Measurements from ENCODE around the gene KMO. TPM values are rescaled to one million over a fixed set of nuclear protein-coding genes. Genes with fewer than 3 reads are reported as not detected.

The KMO gene
- total and polyA plus RNA-seq, 4 donors, result 10.2 to 37.3 (median 19.6) TPM

GRCh38 chr1:241536969-241537368, 4.8 kb downstream of the KMO start:
- H3K9me3 ChIP-seq (ENCODE audit: control insufficient read depth in 4 of 4, low read length in 3 of 4), result no peaks in the 10 kb centered on the region
- no peak overlapping the region for H3K4me3 ChIP-seq (ENCODE audit: low read depth in 1 of 3, low read length in 3 of 3)
- WGBS, result 85% methylated on average over 2 of the region's 2 CpGs
- H3K36me3 ChIP-seq (ENCODE audit: control insufficient read depth in 4 of 4, insufficient read depth in 3 of 4, low read depth in 1 of 4, low read length in 3 of 4), result peaks cover 2 to 12% (median 6%) of the 10 kb centered on the region in 4 donors
- H3K27me3 ChIP-seq (ENCODE audit: control insufficient read depth in 4 of 4, insufficient read depth in 4 of 4, low read length in 3 of 4), result no peaks in the 10 kb centered on the region
- H3K9ac ChIP-seq (ENCODE audit: low read depth in 1 of 2, low read length in 2 of 2), result no peak overlapping the region
- no peak for DNase-seq (ENCODE audit: low spot score)
- no peak overlapping the region for H3K27ac ChIP-seq (ENCODE audit: low read depth in 1 of 2, low read length in 2 of 2)
- TF ChIP-seq JUND (IDR thresholded peaks at IDR 0.05) (no peak), TAF1 (conservative IDR thresholded peaks at IDR 0.05) (no peak), ATF3 (IDR thresholded peaks at IDR 0.05) (no peak), FOXA1 (IDR thresholded peaks at IDR 0.05) (no peak), NR2F2 (IDR thresholded peaks at IDR 0.05) (no peak), RAD21 (IDR thresholded peaks at IDR 0.05) (no peak), SP1 (IDR thresholded peaks at IDR 0.05) (no peak), RXRA (IDR thresholded peaks at IDR 0.05) (no peak), GABPA (IDR thresholded peaks at IDR 0.05 in 1 of 2, conservative IDR thresholded peaks at IDR 0.05 in 1 of 2) (no peak), FOXA2 (IDR thresholded peaks at IDR 0.05) (no peak), CTCF (IDR thresholded peaks at IDR 0.05; ENCODE audit: low read depth, low read length, missing input control) (no peak)
- TF ChIP-seq, protein P1, sequence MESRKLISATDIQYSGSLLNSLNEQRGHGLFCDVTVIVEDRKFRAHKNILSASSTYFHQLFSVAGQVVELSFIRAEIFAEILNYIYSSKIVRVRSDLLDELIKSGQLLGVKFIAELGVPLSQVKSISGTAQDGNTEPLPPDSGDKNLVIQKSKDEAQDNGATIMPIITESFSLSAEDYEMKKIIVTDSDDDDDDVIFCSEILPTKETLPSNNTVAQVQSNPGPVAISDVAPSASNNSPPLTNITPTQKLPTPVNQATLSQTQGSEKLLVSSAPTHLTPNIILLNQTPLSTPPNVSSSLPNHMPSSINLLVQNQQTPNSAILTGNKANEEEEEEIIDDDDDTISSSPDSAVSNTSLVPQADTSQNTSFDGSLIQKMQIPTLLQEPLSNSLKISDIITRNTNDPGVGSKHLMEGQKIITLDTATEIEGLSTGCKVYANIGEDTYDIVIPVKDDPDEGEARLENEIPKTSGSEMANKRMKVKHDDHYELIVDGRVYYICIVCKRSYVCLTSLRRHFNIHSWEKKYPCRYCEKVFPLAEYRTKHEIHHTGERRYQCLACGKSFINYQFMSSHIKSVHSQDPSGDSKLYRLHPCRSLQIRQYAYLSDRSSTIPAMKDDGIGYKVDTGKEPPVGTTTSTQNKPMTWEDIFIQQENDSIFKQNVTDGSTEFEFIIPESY (IDR thresholded peaks at IDR 0.05), result no peak
- TF ChIP-seq, protein P2, sequence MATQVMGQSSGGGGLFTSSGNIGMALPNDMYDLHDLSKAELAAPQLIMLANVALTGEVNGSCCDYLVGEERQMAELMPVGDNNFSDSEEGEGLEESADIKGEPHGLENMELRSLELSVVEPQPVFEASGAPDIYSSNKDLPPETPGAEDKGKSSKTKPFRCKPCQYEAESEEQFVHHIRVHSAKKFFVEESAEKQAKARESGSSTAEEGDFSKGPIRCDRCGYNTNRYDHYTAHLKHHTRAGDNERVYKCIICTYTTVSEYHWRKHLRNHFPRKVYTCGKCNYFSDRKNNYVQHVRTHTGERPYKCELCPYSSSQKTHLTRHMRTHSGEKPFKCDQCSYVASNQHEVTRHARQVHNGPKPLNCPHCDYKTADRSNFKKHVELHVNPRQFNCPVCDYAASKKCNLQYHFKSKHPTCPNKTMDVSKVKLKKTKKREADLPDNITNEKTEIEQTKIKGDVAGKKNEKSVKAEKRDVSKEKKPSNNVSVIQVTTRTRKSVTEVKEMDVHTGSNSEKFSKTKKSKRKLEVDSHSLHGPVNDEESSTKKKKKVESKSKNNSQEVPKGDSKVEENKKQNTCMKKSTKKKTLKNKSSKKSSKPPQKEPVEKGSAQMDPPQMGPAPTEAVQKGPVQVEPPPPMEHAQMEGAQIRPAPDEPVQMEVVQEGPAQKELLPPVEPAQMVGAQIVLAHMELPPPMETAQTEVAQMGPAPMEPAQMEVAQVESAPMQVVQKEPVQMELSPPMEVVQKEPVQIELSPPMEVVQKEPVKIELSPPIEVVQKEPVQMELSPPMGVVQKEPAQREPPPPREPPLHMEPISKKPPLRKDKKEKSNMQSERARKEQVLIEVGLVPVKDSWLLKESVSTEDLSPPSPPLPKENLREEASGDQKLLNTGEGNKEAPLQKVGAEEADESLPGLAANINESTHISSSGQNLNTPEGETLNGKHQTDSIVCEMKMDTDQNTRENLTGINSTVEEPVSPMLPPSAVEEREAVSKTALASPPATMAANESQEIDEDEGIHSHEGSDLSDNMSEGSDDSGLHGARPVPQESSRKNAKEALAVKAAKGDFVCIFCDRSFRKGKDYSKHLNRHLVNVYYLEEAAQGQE (IDR thresholded peaks at IDR 0.05), result no peak
- peaks cover 0 to 24% (median 8%) of the 10 kb centered on the region in 4 donors for H3K4me1 ChIP-seq (ENCODE audit: control insufficient read depth in 4 of 4, insufficient read depth in 4 of 4, low read length in 3 of 4)

- Histone ChIP-seq H3K27me3 (ENCODE audit: control insufficient read depth in 4 of 4, insufficient read depth in 4 of 4, low read length in 3 of 4) (no peaks in the 10 kb centered on the region), H3K27ac (ENCODE audit: low read depth in 1 of 2, low read length in 2 of 2) (no peak overlapping the region), H3K9me3 (ENCODE audit: control insufficient read depth in 4 of 4, low read length in 3 of 4) (no peaks in the 10 kb centered on the region), H3K36me3 (ENCODE audit: control insufficient read depth in 4 of 4, insufficient read depth in 3 of 4, low read depth in 1 of 4, low read length in 3 of 4) (peaks cover 0 to 4% (median 3%) of the 10 kb centered on the region in 4 donors), H3K9ac (ENCODE audit: low read depth in 1 of 2, low read length in 2 of 2) (no peak overlapping the region), H3K4me3 (ENCODE audit: low read depth in 1 of 3, low read length in 3 of 3) (no peak overlapping the region), H3K4me1 (ENCODE audit: control insufficient read depth in 4 of 4, insufficient read depth in 4 of 4, low read length in 3 of 4) (no peaks in the 10 kb centered on the region)
- DNase-seq (ENCODE audit: low spot score), result no peak
- 76% methylated on average over 7 of the region's 7 CpGs for WGBS
- TF ChIP-seq CTCF (IDR thresholded peaks at IDR 0.05; ENCODE audit: low read depth, low read length, missing input control), result no peak
- no peak for TF ChIP-seq FOXA1 (IDR thresholded peaks at IDR 0.05)
- TF ChIP-seq TAF1 (conservative IDR thresholded peaks at IDR 0.05), result no peak
- no peak for TF ChIP-seq EGR1 (IDR thresholded peaks at IDR 0.05; ENCODE audit: low read depth in 2 of 2)
- TF ChIP-seq JUND (IDR thresholded peaks at IDR 0.05), result no peak
- TF ChIP-seq HNF4A (conservative IDR thresholded peaks at IDR 0.05), result no peak
- TF ChIP-seq SP1 (IDR thresholded peaks at IDR 0.05), result no peak
- no peak for TF ChIP-seq RXRA (IDR thresholded peaks at IDR 0.05)
- no peak for TF ChIP-seq MAX (IDR thresholded peaks at IDR 0.05)
- no peak for TF ChIP-seq HNF4G (IDR thresholded peaks at IDR 0.05)
- no peak for TF ChIP-seq FOXA2 (IDR thresholded peaks at IDR 0.05)
- no peak for TF ChIP-seq GABPA (IDR thresholded peaks at IDR 0.05 in 1 of 2, conservative IDR thresholded peaks at IDR 0.05 in 1 of 2)
- no peak for TF ChIP-seq ATF3 (IDR thresholded peaks at IDR 0.05)
- no peak for TF ChIP-seq YY1 (IDR thresholded peaks at IDR 0.05)
Observed at GRCh38 chr1:241542199-241542907, 10.2 kb downstream of the KMO start.
